Measurements from ENCODE around the gene NSMCE1.
A peak's percentile ranks its signal among the peaks of the same experiment; 100 is the strongest.

The NSMCE1 gene

DNA sequence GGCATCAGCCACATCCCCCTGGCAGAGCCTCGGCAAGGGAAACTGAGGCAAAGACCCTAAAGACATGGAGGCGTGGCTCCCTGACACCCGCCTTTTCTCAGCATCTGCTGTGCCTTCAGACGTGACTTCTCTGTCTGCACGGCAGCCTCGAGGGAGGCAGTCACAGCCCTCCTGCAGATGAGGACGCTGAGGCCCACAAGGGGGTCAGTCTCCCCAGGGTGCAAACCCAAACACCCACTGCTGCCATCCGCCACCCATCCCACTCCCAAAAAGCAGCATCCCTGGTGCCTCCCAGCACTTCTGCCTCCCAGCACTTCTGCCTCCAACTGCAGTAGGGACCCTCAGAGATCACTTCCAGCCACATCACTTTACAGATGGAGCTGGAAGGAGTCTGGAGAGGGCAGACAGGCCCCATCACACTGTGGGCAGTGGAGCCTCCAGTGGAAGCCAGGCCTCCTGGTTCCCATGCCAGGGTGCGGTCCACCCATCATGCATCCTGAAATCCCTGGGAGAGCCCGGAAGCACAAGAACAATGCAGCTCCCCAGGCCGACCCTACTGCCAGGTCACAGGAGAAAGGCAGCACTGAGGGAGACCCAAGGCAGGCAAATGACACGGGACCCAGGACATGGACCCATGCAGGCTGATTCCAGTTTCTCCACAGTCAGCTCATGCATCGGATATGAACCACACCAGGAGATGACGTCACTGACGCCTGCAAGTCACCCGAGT, 41.4 kb downstream of the NSMCE1 start:
- Histone ChIP-seq H3K9me3 (ENCODE audit: control extremely low read depth in 1 of 5, control insufficient read depth in 4 of 5, insufficient read depth in 2 of 5, low read depth in 1 of 5, low read length in 4 of 5) (no peaks in the 10 kb centered on the region), H3K27me3 (replicated peaks in 2 of 5; ENCODE audit: control insufficient read depth in 4 of 5, insufficient read depth in 5 of 5, low read length in 4 of 5) (no peaks in the 10 kb centered on the region), H3K27ac (ENCODE audit: insufficient read depth in 1 of 2, low read depth in 1 of 2, low read length in 2 of 2, poor library complexity in 1 of 2, severe bottlenecking in 2 of 2) (no peak overlapping the region), H3K4me3 (ENCODE audit: control insufficient read depth in 1 of 7, extremely low read depth in 1 of 7, insufficient read depth in 4 of 7, low read depth in 2 of 7, low read length in 6 of 7) (no peak overlapping the region), H3K4me1 (ENCODE audit: control extremely low read depth in 1 of 4, control insufficient read depth in 4 of 4, insufficient read depth in 4 of 4, low read length in 3 of 4) (peaks cover 0 to 48% (median 43%) of the 10 kb centered on the region in 4 experiments), H3K36me3 (ENCODE audit: control insufficient read depth in 4 of 4, insufficient read depth in 4 of 4, low read length in 3 of 4) (peaks cover 0 to 51% (median 20%) of the 10 kb centered on the region in 4 experiments)
- DNase-seq: no peak
- POLR2A ChIA-PET: no interaction called here
- WGBS (ENCODE audit: insufficient coverage): 96% methylated on average over 15 of the region's 16 CpGs
- CTCF ChIA-PET: interaction anchor here (1.1 to 6.4 kb wide), 5 partner anchors 8 to 146 kb away, joined by 3 to 34 read pairs (median 11); no protein-coding TSS in a partner anchor

DNA sequence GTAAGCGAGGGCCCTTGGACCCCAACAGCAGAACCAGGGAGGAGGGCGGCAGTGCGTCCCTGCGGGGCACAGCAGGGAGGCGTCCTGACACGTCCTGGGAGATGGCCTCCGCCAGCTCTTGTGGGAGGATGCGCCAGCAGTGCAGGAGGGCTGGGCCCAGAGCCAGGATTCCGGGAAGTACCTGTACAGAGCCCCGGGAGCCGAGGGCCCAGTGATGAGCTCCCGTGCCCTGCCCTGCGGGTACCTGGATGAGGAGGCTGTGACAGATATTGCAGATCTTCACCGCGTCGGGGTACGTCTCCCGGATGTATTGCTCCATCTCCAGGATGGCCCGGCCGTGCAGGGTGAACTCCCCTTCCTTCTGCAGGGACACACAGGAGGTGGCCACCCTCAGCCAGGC, 42.1 kb downstream of the NSMCE1 start:
- no peak for DNase-seq
- H3K4me3 ChIP-seq (ENCODE audit: control insufficient read depth in 1 of 7, extremely low read depth in 1 of 7, insufficient read depth in 4 of 7, low read depth in 2 of 7, low read length in 6 of 7): no peak overlapping the region
- POLR2A ChIA-PET: no interaction called here
- peaks cover 0 to 51% (median 21%) of the 10 kb centered on the region in 4 experiments for H3K36me3 ChIP-seq (ENCODE audit: control insufficient read depth in 4 of 4, insufficient read depth in 4 of 4, low read length in 3 of 4)
- H3K27me3 ChIP-seq (replicated peaks in 2 of 5; ENCODE audit: control insufficient read depth in 4 of 5, insufficient read depth in 5 of 5, low read length in 4 of 5): no peaks in the 10 kb centered on the region
- H3K4me1 ChIP-seq (ENCODE audit: control extremely low read depth in 1 of 4, control insufficient read depth in 4 of 4, insufficient read depth in 4 of 4, low read length in 3 of 4): peaks cover 0 to 41% (median 36%) of the 10 kb centered on the region in 4 experiments
- WGBS (ENCODE audit: insufficient coverage): 92% methylated on average over 20 of the region's 20 CpGs
- no peak overlapping the region for H3K27ac ChIP-seq (ENCODE audit: insufficient read depth in 1 of 2, low read depth in 1 of 2, low read length in 2 of 2, poor library complexity in 1 of 2, severe bottlenecking in 2 of 2)
- no peaks in the 10 kb centered on the region for H3K9me3 ChIP-seq (ENCODE audit: control extremely low read depth in 1 of 5, control insufficient read depth in 4 of 5, insufficient read depth in 2 of 5, low read depth in 1 of 5, low read length in 4 of 5)
- CTCF ChIA-PET: interaction anchor here (1.1 to 6.4 kb wide), 6 partner anchors 9 to 146 kb away, joined by 3 to 34 read pairs (median 10); no protein-coding TSS in a partner anchor

DNA sequence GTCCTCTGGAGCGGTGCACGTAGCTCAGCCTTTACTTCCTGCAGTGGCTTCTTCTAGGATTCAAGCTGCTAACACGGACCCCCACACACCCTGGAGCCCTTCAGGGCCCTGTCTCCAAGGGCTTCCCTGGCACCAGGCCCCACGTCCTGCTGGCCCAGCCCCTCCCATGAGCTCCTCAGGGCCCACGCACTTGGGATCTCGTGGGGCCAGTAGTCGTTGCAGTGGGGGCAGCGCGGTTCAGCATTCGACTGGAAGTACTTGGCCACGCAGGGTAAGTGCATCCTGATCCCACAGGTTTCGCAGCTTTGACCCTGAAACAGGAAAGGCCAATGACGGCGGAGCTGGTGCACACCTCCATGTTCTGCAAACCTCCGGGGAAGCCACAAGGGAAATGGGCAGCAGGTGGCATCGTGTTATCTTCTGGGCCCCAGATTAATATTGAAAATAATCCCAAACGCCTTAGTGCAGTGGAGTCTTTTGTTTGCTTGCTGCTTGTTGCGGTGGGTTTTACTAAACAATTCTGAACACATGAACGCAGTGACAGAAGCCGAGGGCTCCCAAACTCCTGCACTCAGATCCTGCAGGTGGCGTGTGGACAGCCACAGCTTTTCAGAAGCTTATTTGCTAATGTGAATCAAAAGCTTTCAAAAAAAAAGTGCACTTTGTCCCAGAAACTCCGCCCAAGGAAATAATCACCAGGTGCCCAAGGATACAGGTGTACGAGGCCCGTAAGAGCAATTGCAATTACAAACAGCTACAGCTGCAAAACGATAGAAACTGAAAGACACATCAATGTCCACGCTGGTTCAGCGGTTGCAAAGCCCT, 42.8 kb downstream of the NSMCE1 start:
- no peak overlapping the region for H3K4me3 ChIP-seq (ENCODE audit: control insufficient read depth in 1 of 7, extremely low read depth in 1 of 7, insufficient read depth in 4 of 7, low read depth in 2 of 7, low read length in 6 of 7)
- no peaks in the 10 kb centered on the region for H3K27me3 ChIP-seq (replicated peaks in 2 of 5; ENCODE audit: control insufficient read depth in 4 of 5, insufficient read depth in 5 of 5, low read length in 4 of 5)
- DNase-seq: peak in 2 of 3 donors; percentile 61 to 65
- 72% methylated on average over 26 of the region's 27 CpGs for WGBS (ENCODE audit: insufficient coverage)
- CTCF ChIA-PET: interaction anchor here (0.9 to 6.4 kb wide), 16 partner anchors 10 to 232 kb away, joined by 3 to 34 read pairs (median 4); no protein-coding TSS in a partner anchor
- no peak overlapping the region for H3K27ac ChIP-seq (ENCODE audit: insufficient read depth in 1 of 2, low read depth in 1 of 2, low read length in 2 of 2, poor library complexity in 1 of 2, severe bottlenecking in 2 of 2)
- POLR2A ChIA-PET: interaction anchor here (0.7 kb wide), 1 partner anchor 92 kb away, joined by 3 read pairs; no protein-coding TSS in a partner anchor
- H3K4me1 ChIP-seq (ENCODE audit: control extremely low read depth in 1 of 4, control insufficient read depth in 4 of 4, insufficient read depth in 4 of 4, low read length in 3 of 4): peaks cover 0 to 34% (median 29%) of the 10 kb centered on the region in 4 experiments
- H3K36me3 ChIP-seq (ENCODE audit: control insufficient read depth in 4 of 4, insufficient read depth in 4 of 4, low read length in 3 of 4): peaks cover 0 to 49% (median 20%) of the 10 kb centered on the region in 4 experiments
- no peaks in the 10 kb centered on the region for H3K9me3 ChIP-seq (ENCODE audit: control extremely low read depth in 1 of 5, control insufficient read depth in 4 of 5, insufficient read depth in 2 of 5, low read depth in 1 of 5, low read length in 4 of 5)

DNA sequence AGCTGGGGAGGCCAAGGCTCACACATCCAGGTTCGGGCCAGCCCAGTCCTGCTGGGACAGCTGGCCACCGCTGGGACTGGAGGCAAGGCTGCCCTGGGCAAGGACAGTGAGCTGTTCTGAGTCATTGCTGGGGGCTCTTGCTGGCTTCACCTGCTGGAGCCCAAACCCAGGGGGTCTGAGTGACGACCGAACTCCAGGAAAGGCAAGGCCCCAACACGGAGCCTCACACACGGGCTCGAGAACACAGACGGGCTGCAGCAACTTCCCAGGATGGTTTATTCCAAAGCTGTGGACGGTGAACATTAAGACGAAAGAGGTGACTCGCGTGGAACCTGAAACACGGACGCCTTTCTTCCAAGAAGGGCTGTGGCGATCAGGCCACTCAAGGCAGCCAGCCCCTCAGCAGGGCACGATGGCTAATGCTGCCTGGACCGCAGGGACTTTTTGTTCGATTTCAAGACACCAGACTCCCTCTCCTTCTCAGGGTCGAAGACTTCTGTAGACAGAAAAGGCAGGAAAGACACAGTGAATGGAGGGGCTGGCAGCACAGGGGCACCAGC, 43.8 kb downstream of the NSMCE1 start:
- Histone ChIP-seq H3K36me3 (ENCODE audit: control insufficient read depth in 4 of 4, insufficient read depth in 4 of 4, low read length in 3 of 4) (peaks cover 0 to 44% (median 16%) of the 10 kb centered on the region in 4 experiments), H3K4me3 (ENCODE audit: control insufficient read depth in 1 of 7, extremely low read depth in 1 of 7, insufficient read depth in 4 of 7, low read depth in 2 of 7, low read length in 6 of 7) (no peak overlapping the region), H3K27ac (ENCODE audit: insufficient read depth in 1 of 2, low read depth in 1 of 2, low read length in 2 of 2, poor library complexity in 1 of 2, severe bottlenecking in 2 of 2) (no peak overlapping the region), H3K9me3 (ENCODE audit: control extremely low read depth in 1 of 5, control insufficient read depth in 4 of 5, insufficient read depth in 2 of 5, low read depth in 1 of 5, low read length in 4 of 5) (no peaks in the 10 kb centered on the region), H3K4me1 (ENCODE audit: control extremely low read depth in 1 of 4, control insufficient read depth in 4 of 4, insufficient read depth in 4 of 4, low read length in 3 of 4) (peaks cover 0 to 24% (median 22%) of the 10 kb centered on the region in 4 experiments), H3K27me3 (replicated peaks in 2 of 5; ENCODE audit: control insufficient read depth in 4 of 5, insufficient read depth in 5 of 5, low read length in 4 of 5) (no peaks in the 10 kb centered on the region)
- no peak for DNase-seq
- whole genome bisulfite sequencing (ENCODE audit: insufficient coverage): 89% methylated on average over 19 of the region's 19 CpGs
- ChIA-PET POLR2A (interaction anchor here (0.6 kb wide), 1 partner anchor 49 kb away, joined by 3 read pairs; no protein-coding TSS in a partner anchor), CTCF (interaction anchor here (0.9 to 6.4 kb wide), 14 partner anchors 10 to 233 kb away, joined by 3 to 34 read pairs (median 4); no protein-coding TSS in a partner anchor)

DNA sequence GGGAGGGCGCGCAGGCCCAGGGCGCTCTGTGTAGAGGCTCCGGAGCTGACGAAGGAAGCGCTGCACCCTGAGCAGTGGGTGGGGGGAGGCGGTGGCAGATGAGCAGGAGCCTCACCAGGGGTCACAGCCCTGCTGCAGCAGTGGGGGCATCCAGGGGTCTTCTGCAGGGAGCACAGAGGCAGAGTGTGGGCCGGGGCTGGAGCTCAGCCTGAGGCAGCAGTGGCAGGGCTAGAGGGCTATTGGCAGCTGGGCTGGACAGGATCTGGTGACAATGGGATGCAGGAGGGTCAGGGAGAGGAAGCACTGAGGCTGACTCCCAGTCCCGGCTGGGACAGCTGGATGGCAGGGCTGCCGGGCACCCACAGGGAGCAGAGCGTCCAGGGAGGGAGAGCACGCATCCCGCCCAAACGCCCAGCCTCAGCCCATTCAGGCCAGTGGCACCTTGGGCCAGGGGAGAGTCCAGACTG, 44.3 kb downstream of the NSMCE1 start:
- WGBS (ENCODE audit: insufficient coverage): over 99% methylated on average over 13 of the region's 14 CpGs
- Histone ChIP-seq H3K27ac (ENCODE audit: insufficient read depth in 1 of 2, low read depth in 1 of 2, low read length in 2 of 2, poor library complexity in 1 of 2, severe bottlenecking in 2 of 2) (no peak overlapping the region), H3K9me3 (ENCODE audit: control extremely low read depth in 1 of 5, control insufficient read depth in 4 of 5, insufficient read depth in 2 of 5, low read depth in 1 of 5, low read length in 4 of 5) (no peaks in the 10 kb centered on the region), H3K36me3 (ENCODE audit: control insufficient read depth in 4 of 4, insufficient read depth in 4 of 4, low read length in 3 of 4) (peaks cover 0 to 45% (median 19%) of the 10 kb centered on the region in 4 experiments), H3K4me3 (ENCODE audit: control insufficient read depth in 1 of 7, extremely low read depth in 1 of 7, insufficient read depth in 4 of 7, low read depth in 2 of 7, low read length in 6 of 7) (no peak overlapping the region), H3K4me1 (ENCODE audit: control extremely low read depth in 1 of 4, control insufficient read depth in 4 of 4, insufficient read depth in 4 of 4, low read length in 3 of 4) (peaks cover 0 to 24% (median 21%) of the 10 kb centered on the region in 4 experiments), H3K27me3 (replicated peaks in 2 of 5; ENCODE audit: control insufficient read depth in 4 of 5, insufficient read depth in 5 of 5, low read length in 4 of 5) (no peaks in the 10 kb centered on the region)
- CTCF ChIA-PET: interaction anchor here (0.7 to 6.4 kb wide), 10 partner anchors 11 to 228 kb away, joined by 3 to 34 read pairs (median 8); no protein-coding TSS in a partner anchor
- POLR2A ChIA-PET: no interaction called here
- no peak for DNase-seq

DNA sequence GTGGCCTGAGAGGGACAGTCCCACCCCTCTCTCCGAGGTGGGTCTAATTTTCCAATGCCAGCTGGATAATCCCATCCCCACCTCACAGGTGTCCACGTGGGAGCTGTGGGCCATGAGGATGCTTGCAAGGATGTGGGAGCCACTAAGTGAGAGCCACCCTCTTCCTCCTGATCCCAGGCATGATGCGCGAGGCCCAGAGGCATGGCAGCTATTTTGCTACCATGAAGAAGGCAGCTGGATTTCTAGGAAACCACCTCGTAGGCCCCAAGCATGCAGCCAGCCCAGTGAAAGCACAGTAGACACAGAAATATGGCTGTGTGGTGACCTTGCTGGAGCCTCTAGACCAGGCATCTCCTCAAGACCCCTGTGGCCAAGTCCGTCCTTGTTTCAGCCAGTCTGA, 44.9 kb downstream of the NSMCE1 start:
- Histone ChIP-seq H3K36me3 (ENCODE audit: control insufficient read depth in 4 of 4, insufficient read depth in 4 of 4, low read length in 3 of 4) (peaks cover 0 to 43% (median 20%) of the 10 kb centered on the region in 4 experiments), H3K4me1 (ENCODE audit: control extremely low read depth in 1 of 4, control insufficient read depth in 4 of 4, insufficient read depth in 4 of 4, low read length in 3 of 4) (peaks cover 0 to 20% (median 15%) of the 10 kb centered on the region in 4 experiments), H3K4me3 (ENCODE audit: control insufficient read depth in 1 of 7, extremely low read depth in 1 of 7, insufficient read depth in 4 of 7, low read depth in 2 of 7, low read length in 6 of 7) (no peak overlapping the region), H3K27ac (ENCODE audit: insufficient read depth in 1 of 2, low read depth in 1 of 2, low read length in 2 of 2, poor library complexity in 1 of 2, severe bottlenecking in 2 of 2) (no peak overlapping the region), H3K27me3 (replicated peaks in 2 of 5; ENCODE audit: control insufficient read depth in 4 of 5, insufficient read depth in 5 of 5, low read length in 4 of 5) (no peaks in the 10 kb centered on the region), H3K9me3 (ENCODE audit: control extremely low read depth in 1 of 5, control insufficient read depth in 4 of 5, insufficient read depth in 2 of 5, low read depth in 1 of 5, low read length in 4 of 5) (no peaks in the 10 kb centered on the region)
- DNase-seq: no peak
- POLR2A ChIA-PET: no interaction called here
- 91% methylated on average over 5 of the region's 6 CpGs for WGBS (ENCODE audit: insufficient coverage)
- CTCF ChIA-PET: interaction anchor here (0.7 to 6.4 kb wide), 7 partner anchors 12 to 152 kb away, joined by 3 to 34 read pairs (median 9); no protein-coding TSS in a partner anchor

Measured in common myeloid progenitor, CD34-positive (primary cell).